ENCODE measurements around the gene FHAD1.

FHAD1 gene

DNA sequence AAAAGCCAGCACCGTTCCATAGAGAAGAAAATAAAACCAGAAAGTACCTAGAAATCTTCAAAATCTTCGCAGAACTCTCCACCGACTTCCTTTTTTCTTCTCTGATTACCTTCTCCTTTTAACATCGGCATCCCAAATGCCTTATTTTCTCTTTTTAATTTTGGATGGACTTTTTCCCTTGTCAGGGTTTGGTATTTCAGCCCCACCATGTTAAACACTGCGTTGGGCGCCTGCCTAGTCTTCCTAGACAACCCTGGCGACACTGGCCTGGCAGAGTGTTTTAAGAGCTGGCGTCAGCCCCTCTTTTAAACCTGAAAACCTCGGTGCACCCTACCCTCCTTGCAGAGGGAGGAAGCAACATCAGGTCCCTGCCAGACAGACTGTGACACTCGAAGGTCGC, 96.7 kb downstream of the FHAD1 start:
- H3K4me3 ChIP-seq (ENCODE audit: low read length), result no peak overlapping the region
- no peak for DNase-seq (ENCODE audit: low read depth)
- TF ChIP-seq, protein P1, sequence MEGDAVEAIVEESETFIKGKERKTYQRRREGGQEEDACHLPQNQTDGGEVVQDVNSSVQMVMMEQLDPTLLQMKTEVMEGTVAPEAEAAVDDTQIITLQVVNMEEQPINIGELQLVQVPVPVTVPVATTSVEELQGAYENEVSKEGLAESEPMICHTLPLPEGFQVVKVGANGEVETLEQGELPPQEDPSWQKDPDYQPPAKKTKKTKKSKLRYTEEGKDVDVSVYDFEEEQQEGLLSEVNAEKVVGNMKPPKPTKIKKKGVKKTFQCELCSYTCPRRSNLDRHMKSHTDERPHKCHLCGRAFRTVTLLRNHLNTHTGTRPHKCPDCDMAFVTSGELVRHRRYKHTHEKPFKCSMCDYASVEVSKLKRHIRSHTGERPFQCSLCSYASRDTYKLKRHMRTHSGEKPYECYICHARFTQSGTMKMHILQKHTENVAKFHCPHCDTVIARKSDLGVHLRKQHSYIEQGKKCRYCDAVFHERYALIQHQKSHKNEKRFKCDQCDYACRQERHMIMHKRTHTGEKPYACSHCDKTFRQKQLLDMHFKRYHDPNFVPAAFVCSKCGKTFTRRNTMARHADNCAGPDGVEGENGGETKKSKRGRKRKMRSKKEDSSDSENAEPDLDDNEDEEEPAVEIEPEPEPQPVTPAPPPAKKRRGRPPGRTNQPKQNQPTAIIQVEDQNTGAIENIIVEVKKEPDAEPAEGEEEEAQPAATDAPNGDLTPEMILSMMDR (IDR thresholded peaks at IDR 0.05; ENCODE audit: insufficient read depth, low read depth, low read length, missing control alignments), result no peak

DNA sequence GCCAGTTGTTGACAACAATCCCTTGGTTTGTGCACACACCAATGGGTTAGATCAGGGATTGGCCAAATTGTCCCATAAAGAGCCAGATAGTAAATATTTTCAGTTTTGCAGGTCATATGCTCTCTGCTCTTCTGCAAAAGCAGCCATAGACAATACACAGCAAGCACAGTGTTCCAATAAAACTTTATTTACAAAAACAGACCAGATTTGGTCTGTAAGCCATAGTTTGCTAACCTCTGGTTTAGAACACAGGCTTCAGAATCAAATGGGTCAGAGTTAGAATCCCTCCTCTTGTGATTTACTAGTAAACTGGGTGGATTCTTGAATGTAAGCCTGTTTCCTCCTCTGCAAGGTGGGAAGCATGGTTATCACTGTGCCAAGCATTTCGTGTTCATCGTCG, 97.4 kb downstream of the FHAD1 start:
- H3K4me3 ChIP-seq (ENCODE audit: low read length), result no peak overlapping the region
- no peak for DNase-seq (ENCODE audit: low read depth)
- TF ChIP-seq, protein P1 (IDR thresholded peaks at IDR 0.05; ENCODE audit: insufficient read depth, low read depth, low read length, missing control alignments), result no peak

DNA sequence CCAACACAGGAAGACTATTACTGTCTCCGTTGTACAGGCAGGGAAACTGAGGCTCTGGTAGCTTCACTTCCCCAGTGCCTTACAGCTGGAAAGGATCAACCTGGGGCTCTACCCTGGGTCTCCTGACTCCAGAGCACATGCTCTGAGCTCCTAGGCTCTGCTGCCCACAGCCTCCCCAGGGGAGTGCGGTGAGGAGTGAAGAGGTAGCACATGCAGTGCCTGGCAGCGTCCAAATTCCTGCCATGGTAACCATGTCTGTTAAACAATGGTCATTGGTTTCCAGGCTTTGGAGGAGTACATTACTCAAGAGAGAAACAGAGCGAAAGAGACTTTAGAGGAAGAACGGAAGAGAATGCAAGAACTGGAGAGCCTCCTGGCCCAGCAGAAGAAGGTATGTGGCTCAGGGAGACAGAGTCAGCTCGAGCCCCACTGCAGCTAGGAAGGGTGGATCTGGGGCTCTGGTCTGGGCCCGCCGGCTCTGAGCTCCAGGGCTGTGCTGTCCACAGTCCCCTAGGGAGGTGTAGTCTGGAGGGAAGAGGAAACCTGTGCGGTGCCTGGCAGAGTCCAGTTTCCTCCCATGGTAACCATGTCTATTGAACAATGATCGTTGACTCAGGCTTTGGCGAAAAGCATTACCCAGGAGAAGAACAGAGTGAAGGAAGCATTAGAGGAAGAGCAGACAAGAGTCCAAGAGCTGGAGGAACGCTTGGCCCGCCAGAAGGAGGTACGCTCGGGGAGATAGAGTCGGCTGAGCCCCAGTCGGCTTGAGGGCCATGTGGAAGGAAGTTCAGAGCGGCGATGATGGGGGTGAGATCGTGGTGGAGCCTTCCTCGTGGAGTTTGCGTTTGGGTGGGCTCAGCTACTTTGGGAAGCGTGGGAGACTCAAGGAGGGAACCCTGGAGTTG, 98.0 kb downstream of the FHAD1 start:
- no peak overlapping the region for H3K4me3 ChIP-seq (ENCODE audit: low read length)
- TF ChIP-seq, protein P1 (IDR thresholded peaks at IDR 0.05; ENCODE audit: insufficient read depth, low read depth, low read length, missing control alignments), result no peak
- no peak for DNase-seq (ENCODE audit: low read depth)

DNA sequence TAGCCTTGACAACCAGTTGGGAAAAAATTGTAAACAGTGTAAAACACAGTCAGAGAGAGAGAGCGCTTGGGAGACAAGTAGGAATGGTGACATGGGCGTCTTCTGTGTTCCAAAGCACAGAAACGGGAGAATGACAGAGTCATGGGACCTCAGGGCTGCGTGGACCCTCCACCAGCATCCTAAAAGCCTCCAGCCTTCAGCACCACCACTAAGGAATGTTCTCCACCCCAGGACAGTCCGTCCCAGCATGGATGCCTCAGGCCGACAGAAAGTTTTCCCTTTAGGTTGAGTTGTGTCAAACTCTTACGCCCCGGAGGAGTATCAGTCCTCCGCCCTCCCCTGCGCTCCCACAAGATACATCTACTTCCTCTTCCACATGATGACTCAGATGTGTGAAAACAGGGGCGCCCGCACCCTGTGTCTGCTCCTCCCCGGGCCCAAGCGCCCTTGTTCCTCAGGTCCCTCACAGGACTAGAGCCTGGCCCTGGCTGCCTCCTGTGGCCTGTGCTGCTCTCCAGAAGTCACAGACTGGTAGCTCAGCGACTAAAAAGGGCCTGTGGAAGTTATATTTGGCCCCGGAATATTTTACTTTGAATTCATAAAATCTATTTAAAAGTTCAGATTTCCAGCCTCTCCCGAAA, 98.8 kb downstream of the FHAD1 start:
- DNase-seq (ENCODE audit: low read depth), result peak; percentile 86
- H3K4me3 ChIP-seq (ENCODE audit: low read length), result no peak overlapping the region
- TF ChIP-seq, protein P1 (IDR thresholded peaks at IDR 0.05; ENCODE audit: insufficient read depth, low read depth, low read length, missing control alignments), result no peak

DNA sequence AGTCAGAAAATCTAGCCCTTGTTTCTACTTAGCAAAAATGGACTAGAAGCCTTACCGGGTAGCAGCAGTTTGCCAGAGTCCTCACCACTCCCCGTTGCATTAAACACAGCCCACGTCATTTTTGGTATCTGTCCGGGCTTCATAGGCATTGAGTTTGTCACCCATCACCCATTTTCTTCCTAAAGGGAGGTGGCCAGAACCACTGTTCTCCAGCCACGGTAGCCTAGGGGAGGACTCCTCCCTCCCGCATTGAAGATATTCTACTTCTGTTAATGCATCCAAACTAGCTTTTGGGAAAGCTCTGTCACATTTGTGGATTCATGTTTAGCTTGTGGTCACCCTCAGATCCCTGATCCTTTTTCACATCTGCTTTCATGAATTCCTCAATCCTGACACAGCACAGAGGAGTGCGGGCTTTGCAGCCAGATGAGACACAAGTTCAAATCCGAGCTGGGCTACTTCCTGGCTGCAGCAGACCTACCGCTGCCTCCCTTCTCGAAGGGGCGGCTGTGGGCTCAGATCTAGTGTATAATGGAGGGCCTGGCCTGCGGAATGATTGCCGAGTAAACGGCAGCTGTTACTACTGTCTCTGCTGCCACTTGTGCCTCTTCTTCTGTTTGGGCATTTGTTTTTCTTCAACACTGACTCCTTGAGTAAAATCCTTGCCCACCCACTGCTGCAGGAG, 99.5 kb downstream of the FHAD1 start:
- no peak for DNase-seq (ENCODE audit: low read depth)
- TF ChIP-seq, protein P1 (IDR thresholded peaks at IDR 0.05; ENCODE audit: insufficient read depth, low read depth, low read length, missing control alignments), result no peak
- H3K4me3 ChIP-seq (ENCODE audit: low read length), result no peak overlapping the region

DNA sequence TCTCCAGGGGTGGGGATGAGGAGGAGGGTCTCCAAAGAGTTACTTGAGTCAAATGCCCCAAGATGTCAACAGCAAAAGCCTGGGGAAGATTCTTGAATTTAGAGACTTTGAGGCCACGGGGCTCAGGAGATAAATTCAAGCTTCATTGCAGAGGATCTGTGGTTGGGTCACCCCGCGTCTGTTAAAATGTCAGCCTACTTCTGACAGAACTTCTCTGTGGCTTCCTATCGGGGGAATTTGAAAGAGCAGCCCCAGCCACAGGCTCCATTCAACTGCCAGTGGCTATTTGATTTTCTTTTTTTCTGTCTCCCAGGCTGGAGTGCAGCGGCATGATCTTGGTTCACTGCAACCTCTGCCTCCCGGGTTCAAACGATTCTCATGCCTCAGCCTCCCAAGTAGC, 100.2 kb downstream of the FHAD1 start:
- TF ChIP-seq, protein P1 (IDR thresholded peaks at IDR 0.05; ENCODE audit: insufficient read depth, low read depth, low read length, missing control alignments), result no peak
- H3K4me3 ChIP-seq (ENCODE audit: low read length), result no peak overlapping the region
- DNase-seq (ENCODE audit: low read depth), result no peak
